Stomach (tissue), 9 donors: ENCODE data around the gene NELFB. TPM values are rescaled to one million over a fixed set of nuclear protein-coding genes. Genes with fewer than 3 reads are reported as not detected.
A peak's percentile ranks its signal among the peaks of the same experiment; 100 is the strongest.

Source experiments
- DNase-seq, 2 donors: peaks; one replicate each; pipeline versions ENCODE4 v3.0.0 to v3.0.0-alpha.2; 2013 to 2019
- H3K27ac ChIP-seq, 5 donors: fragments of 200-600 bp in 4 of 5; sonication (generic) in 4 of 5; one replicate each; pipeline ENCODE4 v1.5.1; 2013 to 2019; ENCODE audit warnings: mild to moderate bottlenecking in 1 of 5, moderate library complexity in 1 of 5
- H3K27me3 ChIP-seq, 3 donors: fragments of 200-600 bp; sonication (generic); one replicate each; pipeline ENCODE4 v1.5.1; 2017 to 2019; ENCODE audit warnings: mixed run types in 1 of 3
- H3K36me3 ChIP-seq, 4 donors: fragments of 200-600 bp; sonication (generic); 1 replicate in 3 of 4; 2 replicates in 1 of 4; pipeline ENCODE4 v1.5.1; 2016 to 2019
- H3K4me1 ChIP-seq, 4 donors: fragments of 200-600 bp; sonication (generic); one replicate each; pipeline ENCODE4 v1.5.1; 2016 to 2019
- H3K4me3 ChIP-seq, 4 donors: fragments of 200-600 bp; sonication (generic) in 3 of 4; one replicate each; pipeline ENCODE4 v1.5.1; 2016 to 2019; ENCODE audit warnings: mild to moderate bottlenecking in 1 of 4
- H3K9me3 ChIP-seq, 4 donors: fragments of 200-600 bp; sonication (generic); one replicate each; pipeline ENCODE4 v1.5.1; 2016 to 2019
- CTCF ChIP-seq, 7 experiments: fragments of 450-650 bp in 4 of 7; fragments of 200-600 bp in 3 of 7; sonication (generic) in 3 of 7; IDR thresholded peaks; one replicate each; pipeline ENCODE4 v1.5.1; 2016 to 2019; ENCODE audit warnings: antibody characterized with exemption in 7 of 7, control low read depth in 2 of 7, mild to moderate bottlenecking in 1 of 7
- EP300 ChIP-seq: sonication (generic); formaldehyde crosslinking; IDR thresholded peaks from one replicate; pipeline ENCODE4 v1.6.1; 2017; ENCODE audit warnings: antibody characterized with exemption
- POLR2A ChIP-seq, 4 donors: fragments of 450-650 bp; IDR thresholded peaks; one replicate each; pipeline ENCODE4 v1.6.1; 2016; ENCODE audit warnings: antibody characterized with exemption in 4 of 4, control low read depth in 2 of 4, mild to moderate bottlenecking in 1 of 4, moderate library complexity in 1 of 4
- POLR2AphosphoS5 ChIP-seq, 3 donors: sonication (generic); formaldehyde crosslinking; IDR thresholded peaks; one replicate each; pipeline ENCODE4 v1.6.1; 2016; ENCODE audit warnings: antibody characterized with exemption in 3 of 3
- WGBS, 5 donors: extraction: QIAGEN DNeasy Blood & Tissue Kit in 3 of 5; methylation state at CpG; one replicate each; pipeline versions ENCODE4 v1.1.5 to v1.1.7; 2013 to 2018; 5-methylcytosine and 5-hydroxymethylcytosine counted together
- intact Hi-C: fragments of 100-400 bp; cut with DNase I; formaldehyde crosslinking; loops from one replicate; pipeline ENCODE4 v1.15.1; 2023; ENCODE audit warnings: low total_unique reads
- polyA plus RNA-seq, 3 donors: library from polyadenylated mRNA; stranded (reverse); fragments of 200-250 nt; gene quantifications; one replicate each; pipeline ENCODE4 v1.2.3, GENCODE V29; 2013
- total RNA-seq, 5 donors: library from RNA; depleted of rRNA; stranded (reverse); fragments of >200 nt; gene quantifications; one replicate each; pipeline versions ENCODE4 v1.1.0 to v1.2.3, GENCODE V29; 2014 to 2016
- donor health status: healthy with polysubstance abuse.
- donor health status: Bipolar disorder and iron deficiency.
- donor health status: healthy.

The NELFB gene
- total and polyA plus RNA-seq, 8 donors: 11.2 to 134 (median 36.1) TPM

DNA sequence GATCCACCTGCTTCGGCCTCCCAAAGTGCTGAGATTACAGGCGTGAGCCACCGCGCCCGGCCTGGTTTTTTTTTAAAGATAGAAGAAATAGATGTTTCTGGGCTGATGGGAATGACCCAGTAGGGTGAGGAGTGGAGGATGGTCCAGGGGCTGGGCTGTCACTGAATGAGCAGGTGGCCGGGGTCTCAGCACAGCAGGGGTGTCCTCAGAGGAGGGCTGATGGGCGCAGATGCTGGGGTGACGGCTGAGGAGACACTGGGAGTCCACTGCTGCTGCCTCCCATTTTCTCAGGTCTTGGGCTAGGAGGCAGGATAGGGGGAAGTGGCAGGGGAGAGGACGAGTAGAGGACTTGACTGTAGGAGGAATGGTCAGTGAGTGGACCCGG is 20.1 kb downstream of the NELFB start:
- Histone ChIP-seq H3K27ac (peak overlapping the region; percentile 88 to 95 (median 95)), H3K27me3 (peaks cover 0 to 41% (median 0%) of the 10 kb centered on the region in 3 donors), H3K4me1 (peaks cover 56 to 99% (median 92%) of the 10 kb centered on the region in 4 donors), H3K36me3 (peaks cover 31 to 49% (median 47%) of the 10 kb centered on the region in 4 donors), H3K4me3 (peak overlapping the region in 1 of 4 donors; percentile 9), H3K9me3 (no peaks in the 10 kb centered on the region)
- intact Hi-C loops: no loop called here
- DNase-seq: peak in 1 of 2 donors; percentile 20
- 56 to 84% (median 76%) methylated on average over 10 of the region's 10 CpGs for WGBS, 5 donors
- TF ChIP-seq CTCF (IDR thresholded peaks at IDR 0.05) (no peak), POLR2A (IDR thresholded peaks at IDR 0.05) (no peak), EP300 (no peak), POLR2AphosphoS5 (IDR thresholded peaks at IDR 0.05) (no peak)

DNA sequence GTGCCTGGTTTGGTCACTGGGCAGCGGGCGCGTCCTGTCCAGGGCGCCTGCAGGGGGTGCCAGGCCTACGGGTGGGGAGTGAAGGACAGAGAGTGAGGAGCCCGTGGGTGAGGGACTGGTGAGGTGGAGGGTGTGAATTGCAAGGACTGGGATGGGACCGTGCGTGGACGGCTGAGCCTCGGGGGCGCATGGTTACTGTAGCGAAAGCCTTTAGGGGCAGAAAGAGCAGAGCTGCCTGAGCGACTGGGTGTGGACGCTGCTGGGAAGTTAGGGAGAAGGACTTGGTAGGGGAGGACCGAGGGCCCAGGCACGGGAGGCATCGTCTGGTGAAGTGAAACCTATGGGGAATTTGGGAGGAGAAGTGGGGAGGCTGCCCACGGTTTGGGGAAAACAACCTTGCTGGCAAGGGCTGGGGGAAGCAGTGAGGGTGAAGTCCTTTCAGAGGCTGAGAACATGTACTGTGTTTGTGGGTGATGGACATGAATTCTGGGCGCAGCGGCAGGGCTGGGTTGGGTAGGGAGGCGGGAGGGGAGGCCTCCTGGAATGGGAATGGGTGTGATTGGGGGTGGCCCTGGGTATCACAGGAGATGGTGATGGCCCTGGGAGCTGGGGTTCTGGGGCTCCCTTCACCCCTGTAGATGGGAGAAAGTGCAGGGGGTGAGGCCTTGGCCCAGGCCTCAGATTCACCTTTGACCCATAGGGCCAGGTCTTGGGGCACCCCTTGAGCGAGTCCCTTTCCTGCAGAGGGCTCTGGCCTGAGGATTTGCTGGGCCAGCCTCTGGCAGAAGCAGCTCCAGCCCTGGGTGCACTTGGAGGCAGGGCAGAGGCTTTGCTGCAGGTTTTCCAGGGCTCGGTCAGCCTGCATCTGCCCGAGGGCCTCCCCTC is 20.7 kb downstream of the NELFB start:
- no peak for TF ChIP-seq POLR2A (IDR thresholded peaks at IDR 0.05)
- no peak for TF ChIP-seq EP300
- TF ChIP-seq CTCF (IDR thresholded peaks at IDR 0.05): no peak
- TF ChIP-seq POLR2AphosphoS5 (IDR thresholded peaks at IDR 0.05): no peak
- WGBS, 5 donors: 66 to 77% (median 71%) methylated on average over 23 to 24 of the region's 24 CpGs
- H3K36me3 ChIP-seq: peaks cover 27 to 50% (median 49%) of the 10 kb centered on the region in 4 donors
- DNase-seq: peak in 1 of 2 donors; percentile 15
- intact Hi-C loops: no loop called here
- peak overlapping the region in 1 of 4 donors; percentile 66 for H3K4me3 ChIP-seq
- H3K27ac ChIP-seq: peak overlapping the region; percentile 88 to 95 (median 95)
- H3K27me3 ChIP-seq: peaks cover 0 to 47% (median 0%) of the 10 kb centered on the region in 3 donors
- H3K9me3 ChIP-seq: no peaks in the 10 kb centered on the region
- peaks cover 63 to 99% (median 92%) of the 10 kb centered on the region in 4 donors for H3K4me1 ChIP-seq

GRCh38 chr9:137276473-137277328 is 21.6 kb downstream of the NELFB start:
- Histone ChIP-seq H3K27ac (peak overlapping the region; percentile 88 to 95 (median 95)), H3K9me3 (no peaks in the 10 kb centered on the region), H3K4me1 (peaks cover 67 to 99% (median 92%) of the 10 kb centered on the region in 4 donors), H3K27me3 (peaks cover 0 to 56% (median 0%) of the 10 kb centered on the region in 3 donors), H3K4me3 (peak overlapping the region; percentile 47 to 66 (median 56)), H3K36me3 (peaks cover 27 to 50% (median 47%) of the 10 kb centered on the region in 4 donors)
- WGBS, 5 donors: 25 to 39% (median 30%) methylated on average over 14 to 30 of the region's 30 CpGs
- TF ChIP-seq POLR2A (IDR thresholded peaks at IDR 0.05): no peak
- no peak for TF ChIP-seq CTCF (IDR thresholded peaks at IDR 0.05)
- TF ChIP-seq POLR2AphosphoS5 (IDR thresholded peaks at IDR 0.05): peak in 1 of 3 donors; percentile 42
- intact Hi-C loops: no loop called here
- peak; percentile 89 to 94 for DNase-seq
